Skeletal muscle satellite cell (primary cell): ENCODE results near the gene PTPN14.

Experiments used
- H3K27me3 ChIP-seq: 2 replicates; pipeline ENCODE4 v1.7.0; 2013; ENCODE audit warnings: low read length; ENCODE audit not compliant: control insufficient read depth, insufficient read depth
- H3K36me3 ChIP-seq: 2 replicates; pipeline ENCODE4 v1.7.0; 2013; ENCODE audit warnings: mild to moderate bottlenecking, control low read depth, low read length; ENCODE audit not compliant: insufficient read depth
- H3K4me1 ChIP-seq: 2 replicates; pipeline ENCODE4 v1.7.0; 2013; ENCODE audit warnings: low read length; ENCODE audit not compliant: control insufficient read depth, insufficient read depth
- H3K4me2 ChIP-seq: 2 replicates; pipeline ENCODE4 v1.7.0; 2013; ENCODE audit warnings: mild to moderate bottlenecking, low read length
- H3K4me3 ChIP-seq: 2 replicates; pipeline ENCODE4 v1.7.0; 2013; ENCODE audit warnings: low read length
- H3K9ac ChIP-seq: 2 replicates; pipeline ENCODE4 v1.7.0; 2013; ENCODE audit warnings: mild to moderate bottlenecking, low read depth, low read length, moderate library complexity
- H3K9me3 ChIP-seq: replicated peaks from 2 replicates; pipeline ENCODE4 v1.7.0; 2013; ENCODE audit warnings: mild to moderate bottlenecking, control low read depth, low read length

Gene PTPN14

DNA sequence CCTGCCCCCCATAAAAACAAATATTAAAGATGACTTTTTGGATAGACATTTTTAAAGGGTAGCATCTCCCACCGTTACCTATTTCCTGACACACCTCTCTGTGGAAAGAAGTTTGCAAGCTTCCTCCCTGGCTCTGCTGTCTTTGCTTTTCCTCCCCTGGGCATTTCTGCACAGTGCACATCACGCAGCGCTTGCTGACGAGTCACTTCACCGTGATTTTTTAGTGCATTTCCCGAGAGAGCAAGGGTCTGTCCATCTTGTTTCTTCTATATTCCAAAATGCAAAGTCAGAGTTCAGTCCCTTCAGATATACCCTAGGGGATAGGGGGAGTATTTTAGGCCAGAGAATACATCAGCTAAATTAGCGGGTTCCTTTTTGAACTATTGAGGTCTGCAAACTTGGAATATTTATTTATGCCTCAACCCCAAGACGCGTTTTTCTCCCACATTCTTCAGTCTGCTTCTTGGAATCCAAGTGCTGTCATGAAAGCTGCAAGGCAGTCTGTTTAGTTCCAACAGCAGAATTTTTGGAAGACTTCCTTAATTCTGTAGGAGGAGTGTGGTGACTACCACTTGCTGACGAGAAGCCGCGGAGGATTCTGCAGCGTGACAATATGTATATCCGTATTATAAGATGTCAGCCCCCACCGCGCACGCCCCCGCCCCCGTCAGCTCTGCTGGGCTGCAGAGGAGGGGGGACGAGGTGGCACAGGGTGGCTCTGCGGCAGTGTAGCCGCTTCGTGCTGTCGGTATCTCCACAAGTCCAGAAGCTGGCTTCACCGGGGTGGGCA lies 248.1 kb downstream of the PTPN14 start:
- Histone ChIP-seq H3K36me3 (no peaks in the 10 kb centered on the region), H3K4me3 (no peak overlapping the region), H3K27me3 (no peaks in the 10 kb centered on the region), H3K9me3 (no peaks in the 10 kb centered on the region), H3K4me1 (no peaks in the 10 kb centered on the region), H3K9ac (no peak overlapping the region), H3K4me2 (no peak overlapping the region)

DNA sequence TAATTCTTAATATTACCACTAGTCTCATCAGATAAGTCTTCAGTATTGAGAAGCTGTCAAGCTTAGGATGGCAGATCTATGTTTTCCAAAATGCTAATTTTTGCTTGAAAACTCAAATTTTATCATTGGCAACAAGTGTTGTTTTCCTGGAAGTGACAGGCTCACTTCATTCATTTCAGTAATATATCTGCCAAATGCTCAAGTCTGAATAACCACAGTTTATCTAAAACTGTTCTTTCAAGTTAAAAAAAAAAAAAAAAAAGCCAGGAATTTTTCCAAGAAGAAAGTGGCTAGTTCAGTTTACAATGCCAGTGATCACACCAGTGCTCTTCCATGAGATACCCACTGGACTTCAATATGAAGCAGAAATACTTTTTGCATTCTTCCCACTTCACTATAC lies 249.9 kb downstream of the PTPN14 start:
- Histone ChIP-seq H3K4me1 (peaks cover 13% of the 10 kb centered on the region), H3K4me3 (no peak overlapping the region), H3K4me2 (no peak overlapping the region), H3K9me3 (no peaks in the 10 kb centered on the region), H3K36me3 (no peaks in the 10 kb centered on the region), H3K27me3 (no peaks in the 10 kb centered on the region), H3K9ac (no peak overlapping the region)

GRCh38 chr1:214300149-214300780 lies 251.1 kb downstream of the PTPN14 start:
- Histone ChIP-seq H3K9ac (no peak overlapping the region), H3K4me3 (no peak overlapping the region), H3K9me3 (no peaks in the 10 kb centered on the region), H3K36me3 (no peaks in the 10 kb centered on the region), H3K4me1 (peaks cover 18% of the 10 kb centered on the region), H3K27me3 (no peaks in the 10 kb centered on the region), H3K4me2 (no peak overlapping the region)
